Measurements from ENCODE around the gene ADGRB2. TPM values are rescaled to one million over a fixed set of nuclear protein-coding genes. Genes with fewer than 3 reads are reported as not detected.

Gene ADGRB2
- total RNA-seq, 1 experiment from 2014 or later: 12.3 TPM

DNA sequence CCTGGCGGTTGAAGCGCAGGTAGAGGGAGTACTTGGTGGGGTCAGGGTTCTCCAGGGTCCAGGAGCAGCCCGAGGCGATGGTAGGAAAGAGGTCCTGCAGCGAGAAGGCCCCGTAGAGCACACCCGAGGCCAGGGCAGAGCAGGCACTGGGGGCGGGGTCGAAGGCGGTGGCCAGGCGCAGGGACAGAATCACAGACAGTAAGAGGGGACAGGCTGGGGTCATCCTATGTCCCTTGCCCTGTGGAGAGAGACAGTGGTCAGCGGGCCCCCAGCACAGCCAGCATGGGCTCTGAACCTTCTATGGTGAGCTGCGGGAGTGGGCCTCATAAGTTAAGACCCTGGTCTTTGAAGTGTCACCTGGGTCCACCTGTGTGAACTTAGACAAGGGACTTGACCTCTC lies 7.6 kb downstream of the ADGRB2 start:
- Histone ChIP-seq H3K4me1 (ENCODE audit: insufficient read depth, low read length) (peaks cover 15% of the 10 kb centered on the region), H3K36me3 (ENCODE audit: low read depth, low read length) (no peaks in the 10 kb centered on the region), H2AFZ (ENCODE audit: low read length) (no peak overlapping the region), H3K4me3 (ENCODE audit: low read length) (no peak overlapping the region), H3K9me3 (ENCODE audit: low read length) (no peaks in the 10 kb centered on the region), H3K27me3 (ENCODE audit: low read length) (no peaks in the 10 kb centered on the region), H4K20me1 (ENCODE audit: low read length) (no peaks in the 10 kb centered on the region), H3K79me2 (ENCODE audit: low read length) (0 out of 2 replicates have a peak, but pooled peaks cover 3% of the 10 kb centered on the region), H3F3A (ENCODE audit: low read length, unreplicated experiment) (no peaks in the 10 kb centered on the region), H3K9ac (ENCODE audit: low read length) (no peak overlapping the region), H3K9me2 (replicated peaks; ENCODE audit: low read length) (no peaks in the 10 kb centered on the region), H3K27ac (ENCODE audit: low read length) (no peak overlapping the region), H3K4me2 (ENCODE audit: low read length) (no peak overlapping the region)
- intact Hi-C loops (cut with micrococcal nuclease): no loop called here
- TF ChIP-seq EZH2 (IDR thresholded peaks at IDR 0.05; ENCODE audit: low read length, unreplicated experiment) (no peak), CTCF (conservative IDR thresholded peaks at IDR 0.05; ENCODE audit: low read depth, low read length) (no peak), EZH2phosphoT487 (IDR thresholded peaks at IDR 0.05; ENCODE audit: borderline replicate concordance, low read length) (no peak)
- ChIA-PET POLR2A (ENCODE audit: unreplicated experiment) (no interaction called here), CTCF (no interaction called here)
- ATAC-seq (no peak), DNase-seq (no peak)
- no TSS peak for BruUV-seq (replicated peaks)

DNA sequence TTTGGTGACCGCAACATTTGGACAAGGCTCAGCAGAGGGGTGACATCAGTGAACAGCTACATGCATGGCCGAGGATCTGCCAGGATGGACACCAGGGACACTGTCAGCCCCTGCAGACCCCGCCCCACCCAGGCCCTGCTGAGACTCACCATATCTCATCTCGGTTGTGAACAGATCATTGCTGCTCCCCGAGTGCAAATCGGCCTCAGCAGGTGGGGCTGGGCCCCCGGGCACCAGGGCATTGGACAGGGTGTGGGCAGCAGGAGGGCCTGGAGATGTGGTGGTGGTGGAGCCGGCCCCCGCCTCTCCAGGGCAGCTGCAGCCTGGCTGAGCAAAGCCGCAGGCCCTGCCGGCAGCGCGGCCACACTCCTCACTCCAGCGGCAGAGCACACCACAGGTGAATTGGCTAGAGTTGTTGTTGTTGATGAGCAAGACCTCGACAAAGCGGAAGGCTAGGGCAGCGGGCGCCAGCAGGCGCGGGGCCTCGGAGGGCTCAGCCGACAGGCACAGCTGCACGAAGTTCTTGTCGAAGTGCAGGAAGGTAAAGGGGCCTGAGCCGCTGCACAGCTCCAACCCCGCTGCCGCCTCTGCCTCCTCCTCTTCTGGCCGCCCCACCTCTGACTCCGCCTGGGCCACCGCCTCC lies 8.2 kb downstream of the ADGRB2 start:
- DNase-seq (no peak), ATAC-seq (no peak)
- H3K9ac ChIP-seq (ENCODE audit: low read length): no peak overlapping the region
- no peak overlapping the region for H3K4me3 ChIP-seq (ENCODE audit: low read length)
- H3K27me3 ChIP-seq (ENCODE audit: low read length): no peaks in the 10 kb centered on the region
- no peaks in the 10 kb centered on the region for H3K9me3 ChIP-seq (ENCODE audit: low read length)
- no peak overlapping the region for H3K4me2 ChIP-seq (ENCODE audit: low read length)
- CTCF ChIA-PET: no interaction called here
- no peaks in the 10 kb centered on the region for H3K79me2 ChIP-seq (ENCODE audit: low read length)
- no peaks in the 10 kb centered on the region for H3K36me3 ChIP-seq (ENCODE audit: low read depth, low read length)
- no peaks in the 10 kb centered on the region for H3K9me2 ChIP-seq (replicated peaks; ENCODE audit: low read length)
- TF ChIP-seq CTCF (conservative IDR thresholded peaks at IDR 0.05; ENCODE audit: low read depth, low read length) (no peak), EZH2phosphoT487 (IDR thresholded peaks at IDR 0.05; ENCODE audit: borderline replicate concordance, low read length) (no peak), EZH2 (IDR thresholded peaks at IDR 0.05; ENCODE audit: low read length, unreplicated experiment) (no peak)
- H3K27ac ChIP-seq (ENCODE audit: low read length): no peak overlapping the region
- POLR2A ChIA-PET (ENCODE audit: unreplicated experiment): no interaction called here
- no peaks in the 10 kb centered on the region for H4K20me1 ChIP-seq (ENCODE audit: low read length)
- no TSS peak for BruUV-seq (replicated peaks)
- intact Hi-C loops (cut with micrococcal nuclease): no loop called here
- H3K4me1 ChIP-seq (ENCODE audit: insufficient read depth, low read length): peaks cover 9% of the 10 kb centered on the region
- no peak overlapping the region for H2AFZ ChIP-seq (ENCODE audit: low read length)
- H3F3A ChIP-seq (ENCODE audit: low read length, unreplicated experiment): no peaks in the 10 kb centered on the region

- H3K4me1 ChIP-seq (ENCODE audit: insufficient read depth, low read length): peaks cover 7% of the 10 kb centered on the region
- no peak overlapping the region for H3K27ac ChIP-seq (ENCODE audit: low read length)
- H3F3A ChIP-seq (ENCODE audit: low read length, unreplicated experiment): no peaks in the 10 kb centered on the region
- no peak overlapping the region for H3K9ac ChIP-seq (ENCODE audit: low read length)
- no peak overlapping the region for H2AFZ ChIP-seq (ENCODE audit: low read length)
- no peaks in the 10 kb centered on the region for H3K79me2 ChIP-seq (ENCODE audit: low read length)
- DNase-seq (no peak), ATAC-seq (no peak)
- no peaks in the 10 kb centered on the region for H4K20me1 ChIP-seq (ENCODE audit: low read length)
- no peak overlapping the region for H3K4me3 ChIP-seq (ENCODE audit: low read length)
- BruUV-seq (replicated peaks): no TSS peak
- H3K4me2 ChIP-seq (ENCODE audit: low read length): no peak overlapping the region
- H3K27me3 ChIP-seq (ENCODE audit: low read length): no peaks in the 10 kb centered on the region
- H3K9me3 ChIP-seq (ENCODE audit: low read length): no peaks in the 10 kb centered on the region
- POLR2A ChIA-PET (ENCODE audit: unreplicated experiment): no interaction called here
- no peaks in the 10 kb centered on the region for H3K9me2 ChIP-seq (replicated peaks; ENCODE audit: low read length)
- TF ChIP-seq EZH2phosphoT487 (IDR thresholded peaks at IDR 0.05; ENCODE audit: borderline replicate concordance, low read length): no peak
- no peak for TF ChIP-seq EZH2 (IDR thresholded peaks at IDR 0.05; ENCODE audit: low read length, unreplicated experiment)
- no peak for TF ChIP-seq CTCF (conservative IDR thresholded peaks at IDR 0.05; ENCODE audit: low read depth, low read length)
- CTCF ChIA-PET: no interaction called here
- no peaks in the 10 kb centered on the region for H3K36me3 ChIP-seq (ENCODE audit: low read depth, low read length)
- intact Hi-C loops (cut with micrococcal nuclease): no loop called here
These were observed 8.9 kb downstream of the ADGRB2 start for GRCh38 chr1:31755197-31755611.
